GM12872 (cell line): ENCODE results near the gene APOLD1.

Experiments
- TF ChIP-seq, protein P1 (sequence below): IDR thresholded peaks from 3 replicates; pipeline ENCODE4 v1.5.1; 2011; ENCODE audit warnings: low read depth, mild to moderate bottlenecking, low read length, moderate library complexity; ENCODE audit not compliant: insufficient read depth

Gene APOLD1

DNA sequence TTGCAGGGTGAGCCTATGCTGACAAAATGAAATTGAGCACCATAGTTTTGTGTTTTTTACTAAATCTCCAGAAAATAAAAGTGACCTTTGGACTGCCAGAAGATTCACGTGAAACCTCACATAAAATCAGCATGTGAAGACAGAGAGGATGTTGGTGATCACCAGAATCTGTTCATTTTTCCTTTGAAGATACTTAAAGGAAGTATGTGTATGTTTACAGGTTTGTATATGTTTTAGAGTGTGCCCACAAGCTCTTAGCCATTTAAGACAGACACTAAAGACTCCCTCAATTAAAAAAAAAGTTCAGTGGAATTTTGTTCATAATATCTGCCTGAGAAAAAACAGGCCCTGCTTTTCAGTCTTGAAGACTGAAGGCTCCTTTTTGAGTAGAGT is 53.5 kb downstream of the APOLD1 start:
- TF ChIP-seq, protein P1, sequence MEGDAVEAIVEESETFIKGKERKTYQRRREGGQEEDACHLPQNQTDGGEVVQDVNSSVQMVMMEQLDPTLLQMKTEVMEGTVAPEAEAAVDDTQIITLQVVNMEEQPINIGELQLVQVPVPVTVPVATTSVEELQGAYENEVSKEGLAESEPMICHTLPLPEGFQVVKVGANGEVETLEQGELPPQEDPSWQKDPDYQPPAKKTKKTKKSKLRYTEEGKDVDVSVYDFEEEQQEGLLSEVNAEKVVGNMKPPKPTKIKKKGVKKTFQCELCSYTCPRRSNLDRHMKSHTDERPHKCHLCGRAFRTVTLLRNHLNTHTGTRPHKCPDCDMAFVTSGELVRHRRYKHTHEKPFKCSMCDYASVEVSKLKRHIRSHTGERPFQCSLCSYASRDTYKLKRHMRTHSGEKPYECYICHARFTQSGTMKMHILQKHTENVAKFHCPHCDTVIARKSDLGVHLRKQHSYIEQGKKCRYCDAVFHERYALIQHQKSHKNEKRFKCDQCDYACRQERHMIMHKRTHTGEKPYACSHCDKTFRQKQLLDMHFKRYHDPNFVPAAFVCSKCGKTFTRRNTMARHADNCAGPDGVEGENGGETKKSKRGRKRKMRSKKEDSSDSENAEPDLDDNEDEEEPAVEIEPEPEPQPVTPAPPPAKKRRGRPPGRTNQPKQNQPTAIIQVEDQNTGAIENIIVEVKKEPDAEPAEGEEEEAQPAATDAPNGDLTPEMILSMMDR = no peak

DNA sequence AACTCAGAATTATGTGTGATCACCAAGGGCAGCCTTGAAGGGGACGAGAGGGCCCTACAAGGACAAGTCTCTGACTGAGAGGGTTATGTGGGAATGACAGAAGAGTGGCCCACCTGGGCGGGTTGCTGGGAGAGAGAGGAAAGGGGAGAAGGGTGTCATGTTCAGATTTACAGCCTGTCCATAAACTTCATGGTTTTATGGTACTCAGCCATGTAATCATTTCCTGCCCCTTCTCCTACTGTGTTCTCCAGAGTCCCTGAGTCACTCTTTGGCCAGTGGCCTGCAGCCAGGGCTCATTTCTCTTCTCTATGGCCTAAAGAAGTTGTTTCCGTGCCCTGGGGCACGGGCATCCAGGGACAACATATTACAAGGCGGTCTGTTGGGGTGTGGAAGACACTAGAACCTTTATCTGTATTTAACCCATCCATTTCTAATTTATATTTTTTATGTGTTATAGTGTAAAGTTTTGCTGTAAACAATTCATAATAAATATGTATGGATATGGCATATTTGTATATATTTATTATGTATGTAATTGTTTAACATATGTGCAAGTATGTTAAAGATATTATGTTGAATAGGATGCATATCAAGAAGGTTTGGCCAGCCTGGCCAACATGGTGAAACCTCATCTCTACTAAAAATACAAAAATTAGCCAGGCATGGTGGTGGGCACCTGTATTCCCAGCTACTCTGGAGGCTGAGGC is 54.6 kb downstream of the APOLD1 start:
- TF ChIP-seq, protein P1 = no peak

DNA sequence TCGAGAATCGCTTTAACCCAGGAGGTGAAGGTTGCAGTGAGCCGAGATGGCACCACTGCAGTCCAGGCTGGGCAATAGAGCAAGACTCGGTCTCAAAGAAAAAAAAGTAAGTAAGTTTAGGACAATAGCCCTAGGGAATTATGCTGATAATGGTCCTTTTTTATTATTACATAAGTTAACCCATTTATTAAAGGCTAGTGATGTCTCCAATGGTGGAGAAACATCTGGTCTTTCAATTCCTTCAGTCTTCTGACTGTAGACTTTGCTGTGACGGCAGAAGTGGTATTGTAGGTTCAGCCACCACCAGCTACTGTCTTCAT is 55.1 kb downstream of the APOLD1 start:
- TF ChIP-seq, protein P1 = no peak
